MM.1S (cell line): ENCODE measurements around the gene SLC1A7.

Experiments used
- DNase-seq: peaks from one replicate; pipeline ENCODE4 v3.0.0-alpha.2; 2015
- H2AFZ ChIP-seq: fragments of 300-600 bp; sonication (generic); 2 replicates; pipeline ENCODE4 v1.6.0; 2016; ENCODE audit warnings: antibody characterized with exemption, low read length
- H3F3A ChIP-seq: fragments of 300-600 bp; sonication (generic); 2 replicates; pipeline ENCODE4 v1.6.1; 2016; ENCODE audit warnings: mild to moderate bottlenecking, antibody characterized with exemption, low read length, moderate library complexity, mixed read lengths; ENCODE audit not compliant: insufficient read depth
- H3K27ac ChIP-seq: fragments of 300-600 bp; sonication (generic); 2 replicates; pipeline ENCODE4 v1.5.1; 2016; ENCODE audit warnings: mild to moderate bottlenecking, low read length
- H3K27me3 ChIP-seq: fragments of 300-600 bp; sonication (generic); replicated peaks from 2 replicates; pipeline ENCODE4 v1.6.0; 2016; ENCODE audit warnings: low read length; ENCODE audit not compliant: insufficient read depth
- H3K36me3 ChIP-seq: fragments of 300-600 bp; sonication (generic); replicated peaks from 2 replicates; pipeline ENCODE4 v1.6.1; 2016; ENCODE audit warnings: mild to moderate bottlenecking, low read length, mixed read lengths; ENCODE audit not compliant: insufficient read depth
- H3K4me1 ChIP-seq: fragments of 300-600 bp; sonication (generic); 2 replicates; pipeline ENCODE4 v1.6.1; 2016; ENCODE audit warnings: low read length, mixed read lengths
- H3K4me2 ChIP-seq: fragments of 300-600 bp; sonication (generic); 2 replicates; pipeline ENCODE4 v1.6.0; 2016; ENCODE audit warnings: low read depth, low read length
- H3K4me3 ChIP-seq: fragments of 300-600 bp; sonication (generic); 2 replicates; pipeline ENCODE4 v1.5.1; 2016; ENCODE audit warnings: low read length, mixed read lengths
- H3K79me2 ChIP-seq: fragments of 300-600 bp; sonication (generic); 2 replicates; pipeline ENCODE4 v1.6.1; 2016; ENCODE audit warnings: mixed run types, low read length, mixed read lengths
- H3K9ac ChIP-seq: fragments of 300-600 bp; sonication (generic); 2 replicates; pipeline ENCODE4 v1.6.1; 2016; ENCODE audit warnings: low read length, mixed read lengths
- H3K9me2 ChIP-seq: fragments of 300-600 bp; sonication (generic); replicated peaks from 2 replicates; pipeline ENCODE4 v1.6.1; 2016; ENCODE audit warnings: mild to moderate bottlenecking, low read length, mixed read lengths; ENCODE audit not compliant: insufficient read depth
- H3K9me3 ChIP-seq: fragments of 300-600 bp; sonication (generic); replicated peaks from 2 replicates; pipeline ENCODE4 v1.6.1; 2016; ENCODE audit warnings: mild to moderate bottlenecking, low read length, mixed read lengths; ENCODE audit not compliant: insufficient read depth
- H4K20me1 ChIP-seq: fragments of 300-600 bp; sonication (generic); 2 replicates; pipeline ENCODE4 v1.6.1; 2016; ENCODE audit warnings: mild to moderate bottlenecking, low read length, moderate library complexity, mixed read lengths; ENCODE audit not compliant: insufficient read depth
- CTCF ChIP-seq: fragments of 300-600 bp; sonication (generic); IDR thresholded peaks from 2 replicates; pipeline ENCODE4 v1.5.1; 2016; ENCODE audit warnings: antibody characterized with exemption, low read length, mixed read lengths
- EZH2 ChIP-seq: fragments of 300-600 bp; sonication (generic); optimal IDR thresholded peaks from 2 replicates; pipeline ENCODE3; 2017; ENCODE audit warnings: low read depth, mild to moderate bottlenecking, antibody characterized with exemption, low read length, mixed read lengths
- EZH2phosphoT487 ChIP-seq: fragments of 300-600 bp; sonication (generic); IDR thresholded peaks from 2 replicates; pipeline ENCODE4 v1.6.1; 2018; ENCODE audit warnings: antibody characterized with exemption, low read length

Gene SLC1A7

GRCh38 chr1:53066488-53066887 lies 76.0 kb downstream of the SLC1A7 start:
- H4K20me1 ChIP-seq = no peaks in the 10 kb centered on the region
- no peak overlapping the region for H3K4me2 ChIP-seq
- no peaks in the 10 kb centered on the region for H3K4me1 ChIP-seq
- peaks cover 18% of the 10 kb centered on the region for H3K27me3 ChIP-seq
- H3F3A ChIP-seq = no peaks in the 10 kb centered on the region
- H3K4me3 ChIP-seq = no peak overlapping the region
- H3K9ac ChIP-seq = no peak overlapping the region
- no peaks in the 10 kb centered on the region for H3K79me2 ChIP-seq
- H3K36me3 ChIP-seq = no peaks in the 10 kb centered on the region
- H2AFZ ChIP-seq = no peak overlapping the region
- H3K9me3 ChIP-seq = no peaks in the 10 kb centered on the region
- TF ChIP-seq CTCF (no peak), EZH2phosphoT487 (no peak), EZH2 (no peak)
- no peak overlapping the region for H3K27ac ChIP-seq
- H3K9me2 ChIP-seq = no peaks in the 10 kb centered on the region
- DNase-seq = no peak

GRCh38 chr1:53065391-53065790 lies 77.0 kb downstream of the SLC1A7 start:
- Histone ChIP-seq H2AFZ (no peak overlapping the region), H3F3A (no peaks in the 10 kb centered on the region), H3K36me3 (no peaks in the 10 kb centered on the region), H3K4me3 (no peak overlapping the region), H3K27me3 (peaks cover 24% of the 10 kb centered on the region), H3K9me2 (no peaks in the 10 kb centered on the region), H3K9me3 (no peaks in the 10 kb centered on the region), H3K4me2 (no peak overlapping the region), H3K4me1 (no peaks in the 10 kb centered on the region), H3K79me2 (no peaks in the 10 kb centered on the region), H4K20me1 (no peaks in the 10 kb centered on the region), H3K9ac (no peak overlapping the region), H3K27ac (no peak overlapping the region)
- TF ChIP-seq EZH2phosphoT487 (no peak), CTCF (no peak), EZH2 (no peak)
- no peak for DNase-seq

- no peak overlapping the region for H3K4me2 ChIP-seq
- no peak overlapping the region for H3K4me3 ChIP-seq
- TF ChIP-seq CTCF (no peak), EZH2phosphoT487 (no peak), EZH2 (no peak)
- H3F3A ChIP-seq = no peaks in the 10 kb centered on the region
- DNase-seq = no peak
- no peaks in the 10 kb centered on the region for H3K9me3 ChIP-seq
- no peaks in the 10 kb centered on the region for H3K79me2 ChIP-seq
- H3K9ac ChIP-seq = no peak overlapping the region
- no peak overlapping the region for H3K27ac ChIP-seq
- H3K27me3 ChIP-seq = peaks cover 24% of the 10 kb centered on the region
- no peaks in the 10 kb centered on the region for H3K4me1 ChIP-seq
- H3K36me3 ChIP-seq = no peaks in the 10 kb centered on the region
- no peaks in the 10 kb centered on the region for H4K20me1 ChIP-seq
- H2AFZ ChIP-seq = no peak overlapping the region
- no peaks in the 10 kb centered on the region for H3K9me2 ChIP-seq
Observed at GRCh38 chr1:53063744-53064515, 78.5 kb downstream of the SLC1A7 start.
